Measurements from ENCODE around the gene DDX41.

DNA sequence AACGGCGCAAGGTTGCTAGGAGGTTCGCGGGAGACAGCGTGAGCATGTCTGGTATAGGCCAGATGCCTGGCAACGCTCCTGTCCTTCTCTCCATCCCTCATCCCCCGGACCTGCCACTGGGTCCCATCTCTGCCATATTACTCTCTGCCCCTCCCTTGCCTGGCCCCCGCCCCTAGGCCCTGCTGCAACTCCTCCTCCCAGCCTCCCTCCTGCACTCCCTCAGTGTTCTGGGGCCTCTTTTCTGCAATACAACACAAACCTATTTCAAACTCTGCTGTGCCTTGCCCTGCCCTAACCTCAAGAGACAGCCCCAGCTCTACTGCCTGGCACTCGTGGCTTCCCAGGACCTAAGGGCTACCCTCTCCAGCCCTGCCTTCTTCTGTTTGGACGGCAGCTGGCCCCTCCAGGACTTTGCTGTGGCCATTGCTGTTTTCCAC lies 34.4 kb downstream of the DDX41 start:
- TF ChIP-seq CTCF (IDR thresholded peaks at IDR 0.05; ENCODE audit: insufficient read depth, low read length) (no peak), SPI1 (IDR thresholded peaks at IDR 0.05; ENCODE audit: borderline replicate concordance, low read depth) (no peak)
